HepG2 (cell line): ENCODE measurements around the gene SUMO1. TPM values are rescaled to one million over a fixed set of nuclear protein-coding genes. Genes with fewer than 3 reads are reported as not detected.
A peak's percentile ranks its signal among the peaks of the same experiment; 100 is the strongest.

ENCODE experiments used
- BCL6 ChIP-seq: IDR thresholded peaks from 2 replicates; pipeline ENCODE4 v1.6.1; 2016; ENCODE audit warnings: missing genetic modification reagents, missing compliant biosample characterization
- HOXA7 ChIP-seq: sonication (generic); formaldehyde crosslinking; IDR thresholded peaks from 2 replicates; pipeline ENCODE4 v1.8.1; 2022; ENCODE audit warnings: mild to moderate bottlenecking, missing genetic modification reagents, moderate library complexity
- IRX3 ChIP-seq: sonication (generic); formaldehyde crosslinking; IDR thresholded peaks from 2 replicates; pipeline ENCODE4 v1.8.1; 2023; ENCODE audit warnings: mild to moderate bottlenecking, low read depth, missing genetic modification reagents, borderline replicate concordance
- JDP2 ChIP-seq: sonication (generic); formaldehyde crosslinking; IDR thresholded peaks from 2 replicates; pipeline ENCODE4 v1.8.1; 2022; ENCODE audit warnings: missing genetic modification reagents, borderline replicate concordance
- KDM5B ChIP-seq: sonication (generic); formaldehyde crosslinking; IDR thresholded peaks from 2 replicates; pipeline ENCODE4 v1.4.0; 2020; ENCODE audit warnings: missing genetic modification reagents, mild to moderate bottlenecking, borderline replicate concordance
- NBN ChIP-seq: fragments of 450-650 bp; conservative IDR thresholded peaks from 2 replicates; pipeline ENCODE4 v1.6.1; 2017
- NFYC ChIP-seq: IDR thresholded peaks from 2 replicates; pipeline ENCODE4 v1.6.1; 2016; ENCODE audit warnings: missing genetic modification reagents, missing compliant biosample characterization
- RARA ChIP-seq: IDR thresholded peaks from 2 replicates; pipeline ENCODE4 v1.6.1; 2016; ENCODE audit warnings: missing genetic modification reagents, missing compliant biosample characterization
- SMAD1 ChIP-seq: sonication (generic); formaldehyde crosslinking; IDR thresholded peaks from 2 replicates; pipeline ENCODE4 v1.4.0; 2020; ENCODE audit warnings: missing genetic modification reagents, low read depth, mild to moderate bottlenecking, borderline replicate concordance
- ZFY ChIP-seq: sonication (generic); formaldehyde crosslinking; IDR thresholded peaks from 2 replicates; pipeline ENCODE4 v1.4.0; 2020; ENCODE audit warnings: missing genetic modification reagents
- ZNF10 ChIP-seq: sonication (generic); formaldehyde crosslinking; IDR thresholded peaks from 2 replicates; pipeline ENCODE4 v1.4.0; 2020; ENCODE audit warnings: mild to moderate bottlenecking, low read depth, missing genetic modification reagents, borderline replicate concordance
- ZNF441 ChIP-seq: sonication (generic); formaldehyde crosslinking; IDR thresholded peaks from 2 replicates; pipeline ENCODE4 v1.7.0; 2021; ENCODE audit warnings: missing genetic modification reagents, borderline replicate concordance
- ZNF557 ChIP-seq: sonication (generic); formaldehyde crosslinking; IDR thresholded peaks from 2 replicates; pipeline ENCODE4 v1.4.0; 2020; ENCODE audit warnings: missing genetic modification reagents
- ZNF607 ChIP-seq: sonication (generic); formaldehyde crosslinking; IDR thresholded peaks from 2 replicates; pipeline ENCODE4 v1.5.1; 2020; ENCODE audit warnings: missing genetic modification reagents, mild to moderate bottlenecking, borderline replicate concordance
- ZSCAN22 ChIP-seq: sonication (generic); formaldehyde crosslinking; IDR thresholded peaks from 2 replicates; pipeline ENCODE4 v1.4.0; 2020; ENCODE audit warnings: mild to moderate bottlenecking, missing genetic modification reagents
- polyA plus RNA-seq, 8 experiments: library from polyadenylated mRNA; depleted of rRNA in 3 of 8; stranded (reverse) in 7 of 8; unstranded in 1 of 8; fragments of >200 nt; fragmentation: Illumina TruSeq in 4 of 8; extraction: Trizol in 4 of 8; gene quantifications; 2 replicates each; pipeline versions ENCODE4 v1.2.1 to v1.2.3, GENCODE V29; 2011 to 2016; ENCODE audit warnings: low read depth in 4 of 8, missing spikeins in 1 of 8, mixed read lengths in 1 of 8; ENCODE audit not compliant: insufficient read depth in 1 of 8
- total RNA-seq, 5 experiments: library from RNA; depleted of rRNA; stranded (reverse); fragments of >200 nt; fragmentation: Illumina TruSeq; extraction: Trizol; gene quantifications; 2 replicates each; pipeline ENCODE4 v1.2.3, GENCODE V29; 2016; ENCODE audit warnings: low read depth in 1 of 5
- TF ChIP-seq, protein P1 (sequence below): sonication (generic); formaldehyde crosslinking; IDR thresholded peaks from 2 replicates; pipeline ENCODE4 v1.8.0; 2022; ENCODE audit warnings: missing genetic modification reagents, mild to moderate bottlenecking, borderline replicate concordance
- TF ChIP-seq, protein P2 (sequence below), 2 experiments: IDR thresholded peaks; 2 replicates each; pipeline ENCODE4 v1.6.1; 2011 to 2012; ENCODE audit warnings: low read length in 2 of 2, borderline replicate concordance in 1 of 2, low read depth in 1 of 2, mild to moderate bottlenecking in 1 of 2, moderate library complexity in 1 of 2
- TF ChIP-seq, protein P3 (sequence below): sonication (generic); formaldehyde crosslinking; IDR thresholded peaks from 2 replicates; pipeline ENCODE4 v1.4.0; 2020; ENCODE audit warnings: mild to moderate bottlenecking, missing genetic modification reagents
- TF ChIP-seq, protein P4 (sequence below): sonication (generic); formaldehyde crosslinking; IDR thresholded peaks from 2 replicates; pipeline ENCODE4 v1.8.0; 2022; ENCODE audit warnings: mild to moderate bottlenecking, missing genetic modification reagents
- TF ChIP-seq, protein P5 (sequence below): sonication (generic); formaldehyde crosslinking; IDR thresholded peaks from 2 replicates; pipeline ENCODE4 v1.8.1; 2023; ENCODE audit warnings: mild to moderate bottlenecking, missing genetic modification reagents

SUMO1 gene
- total and polyA plus RNA-seq, 2 of the 13 experiments (the other 11 are each of a cell fraction or from before 2014, with no cell fraction given) = 101 to 173 TPM

DNA sequence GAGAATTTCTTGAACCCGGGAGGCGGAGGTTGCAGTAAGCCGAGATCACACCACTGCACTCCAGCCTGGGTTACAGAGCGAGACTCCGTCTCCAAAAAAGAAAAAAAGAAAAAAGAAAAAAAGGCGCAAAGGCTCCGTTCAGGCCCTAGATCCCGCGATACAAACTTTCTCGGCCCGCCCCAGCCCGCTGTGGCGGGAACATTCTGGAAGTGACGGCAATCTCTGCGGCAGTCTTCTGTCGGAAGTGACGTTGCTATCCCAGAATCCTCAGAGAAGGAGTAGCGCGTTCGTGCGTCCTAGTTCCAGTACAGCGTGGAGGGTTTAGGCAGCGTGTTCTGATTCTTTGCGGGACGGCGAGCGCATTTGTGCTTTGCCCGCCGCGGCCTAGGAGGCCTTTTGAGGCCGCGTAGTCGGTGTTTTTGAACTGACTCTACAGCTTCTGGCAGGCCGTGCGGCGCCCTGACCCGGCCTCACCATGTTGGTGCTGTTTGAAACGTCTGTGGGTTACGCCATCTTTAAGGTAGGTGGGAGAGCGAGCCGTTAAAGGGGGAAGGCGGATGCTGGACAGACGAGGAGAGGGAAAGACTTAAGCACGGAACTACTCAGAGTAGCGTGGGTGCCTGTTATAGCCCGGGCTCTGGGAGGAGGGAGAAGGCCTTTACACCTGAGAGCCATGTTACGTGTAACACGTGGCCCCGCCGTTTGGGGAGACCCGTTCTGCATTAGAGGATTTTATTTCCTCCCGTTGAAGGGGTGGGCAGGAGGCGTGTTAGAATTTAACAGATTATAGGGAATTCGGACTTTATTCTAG is 27.3 kb upstream of the SUMO1 start, which contains the start of gene NOP58 (continued):
- TF ChIP-seq BCL6 (peak; percentile 70), IRX3 (peak; percentile 74), NFYC (CRISPR knock-in tag) (no peak), ZNF557 (CRISPR knock-in tag) (peak; percentile 66; the same call in 1 of the 2 replicates), HOXA7 (CRISPR knock-in tag) (no peak), ZNF10 (CRISPR knock-in tag) (no peak), ZFY (CRISPR knock-in tag) (peak; percentile 95), RARA (CRISPR knock-in tag) (peak; percentile 35; the same call in 1 of the 2 replicates), NBN (no peak), ZSCAN22 (CRISPR knock-in tag) (no peak), ZNF441 (CRISPR knock-in tag) (peak; percentile 79), KDM5B (peak; percentile 91), JDP2 (CRISPR knock-in tag) (peak; percentile 81; the same call in 1 of the 2 replicates), SMAD1 (CRISPR knock-in tag) (peak; percentile 50; the same call in 1 of the 2 replicates), ZNF607 (peak; percentile 82)
- TF ChIP-seq, protein P1, sequence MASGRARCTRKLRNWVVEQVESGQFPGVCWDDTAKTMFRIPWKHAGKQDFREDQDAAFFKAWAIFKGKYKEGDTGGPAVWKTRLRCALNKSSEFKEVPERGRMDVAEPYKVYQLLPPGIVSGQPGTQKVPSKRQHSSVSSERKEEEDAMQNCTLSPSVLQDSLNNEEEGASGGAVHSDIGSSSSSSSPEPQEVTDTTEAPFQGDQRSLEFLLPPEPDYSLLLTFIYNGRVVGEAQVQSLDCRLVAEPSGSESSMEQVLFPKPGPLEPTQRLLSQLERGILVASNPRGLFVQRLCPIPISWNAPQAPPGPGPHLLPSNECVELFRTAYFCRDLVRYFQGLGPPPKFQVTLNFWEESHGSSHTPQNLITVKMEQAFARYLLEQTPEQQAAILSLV (CRISPR knock-in tag) = peak; percentile 90
- TF ChIP-seq, protein P2, sequence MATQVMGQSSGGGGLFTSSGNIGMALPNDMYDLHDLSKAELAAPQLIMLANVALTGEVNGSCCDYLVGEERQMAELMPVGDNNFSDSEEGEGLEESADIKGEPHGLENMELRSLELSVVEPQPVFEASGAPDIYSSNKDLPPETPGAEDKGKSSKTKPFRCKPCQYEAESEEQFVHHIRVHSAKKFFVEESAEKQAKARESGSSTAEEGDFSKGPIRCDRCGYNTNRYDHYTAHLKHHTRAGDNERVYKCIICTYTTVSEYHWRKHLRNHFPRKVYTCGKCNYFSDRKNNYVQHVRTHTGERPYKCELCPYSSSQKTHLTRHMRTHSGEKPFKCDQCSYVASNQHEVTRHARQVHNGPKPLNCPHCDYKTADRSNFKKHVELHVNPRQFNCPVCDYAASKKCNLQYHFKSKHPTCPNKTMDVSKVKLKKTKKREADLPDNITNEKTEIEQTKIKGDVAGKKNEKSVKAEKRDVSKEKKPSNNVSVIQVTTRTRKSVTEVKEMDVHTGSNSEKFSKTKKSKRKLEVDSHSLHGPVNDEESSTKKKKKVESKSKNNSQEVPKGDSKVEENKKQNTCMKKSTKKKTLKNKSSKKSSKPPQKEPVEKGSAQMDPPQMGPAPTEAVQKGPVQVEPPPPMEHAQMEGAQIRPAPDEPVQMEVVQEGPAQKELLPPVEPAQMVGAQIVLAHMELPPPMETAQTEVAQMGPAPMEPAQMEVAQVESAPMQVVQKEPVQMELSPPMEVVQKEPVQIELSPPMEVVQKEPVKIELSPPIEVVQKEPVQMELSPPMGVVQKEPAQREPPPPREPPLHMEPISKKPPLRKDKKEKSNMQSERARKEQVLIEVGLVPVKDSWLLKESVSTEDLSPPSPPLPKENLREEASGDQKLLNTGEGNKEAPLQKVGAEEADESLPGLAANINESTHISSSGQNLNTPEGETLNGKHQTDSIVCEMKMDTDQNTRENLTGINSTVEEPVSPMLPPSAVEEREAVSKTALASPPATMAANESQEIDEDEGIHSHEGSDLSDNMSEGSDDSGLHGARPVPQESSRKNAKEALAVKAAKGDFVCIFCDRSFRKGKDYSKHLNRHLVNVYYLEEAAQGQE (IDR thresholded peaks at IDR 0.05; ENCODE audit: borderline replicate concordance in 1 of 2, low read depth in 1 of 2, low read length in 2 of 2) = peak in 1 of 2 experiments; percentile 78; a peak in 1 of 4 replicates
- TF ChIP-seq, protein P3, sequence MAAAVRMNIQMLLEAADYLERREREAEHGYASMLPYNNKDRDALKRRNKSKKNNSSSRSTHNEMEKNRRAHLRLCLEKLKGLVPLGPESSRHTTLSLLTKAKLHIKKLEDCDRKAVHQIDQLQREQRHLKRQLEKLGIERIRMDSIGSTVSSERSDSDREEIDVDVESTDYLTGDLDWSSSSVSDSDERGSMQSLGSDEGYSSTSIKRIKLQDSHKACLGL = peak; percentile 91
- TF ChIP-seq, protein P4, sequence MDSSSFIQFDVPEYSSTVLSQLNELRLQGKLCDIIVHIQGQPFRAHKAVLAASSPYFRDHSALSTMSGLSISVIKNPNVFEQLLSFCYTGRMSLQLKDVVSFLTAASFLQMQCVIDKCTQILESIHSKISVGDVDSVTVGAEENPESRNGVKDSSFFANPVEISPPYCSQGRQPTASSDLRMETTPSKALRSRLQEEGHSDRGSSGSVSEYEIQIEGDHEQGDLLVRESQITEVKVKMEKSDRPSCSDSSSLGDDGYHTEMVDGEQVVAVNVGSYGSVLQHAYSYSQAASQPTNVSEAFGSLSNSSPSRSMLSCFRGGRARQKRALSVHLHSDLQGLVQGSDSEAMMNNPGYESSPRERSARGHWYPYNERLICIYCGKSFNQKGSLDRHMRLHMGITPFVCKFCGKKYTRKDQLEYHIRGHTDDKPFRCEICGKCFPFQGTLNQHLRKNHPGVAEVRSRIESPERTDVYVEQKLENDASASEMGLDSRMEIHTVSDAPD (CRISPR knock-in tag) = peak; percentile 58; the same call in 1 of the 2 replicates
- TF ChIP-seq, protein P5, sequence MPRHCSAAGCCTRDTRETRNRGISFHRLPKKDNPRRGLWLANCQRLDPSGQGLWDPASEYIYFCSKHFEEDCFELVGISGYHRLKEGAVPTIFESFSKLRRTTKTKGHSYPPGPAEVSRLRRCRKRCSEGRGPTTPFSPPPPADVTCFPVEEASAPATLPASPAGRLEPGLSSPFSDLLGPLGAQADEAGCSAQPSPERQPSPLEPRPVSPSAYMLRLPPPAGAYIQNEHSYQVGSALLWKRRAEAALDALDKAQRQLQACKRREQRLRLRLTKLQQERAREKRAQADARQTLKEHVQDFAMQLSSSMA (CRISPR knock-in tag) = peak; percentile 96
